HepG2 (cell line): Measurements from ENCODE around the gene FBXW5. TPM values are rescaled to one million over a fixed set of nuclear protein-coding genes. Genes with fewer than 3 reads are reported as not detected.

ENCODE experiments used
- CAMTA2 ChIP-seq: sonication (generic); formaldehyde crosslinking; IDR thresholded peaks from 2 replicates; pipeline ENCODE4 v1.4.0; 2020; ENCODE audit warnings: mild to moderate bottlenecking, missing genetic modification reagents, borderline replicate concordance
- CBX5 ChIP-seq: sonication (generic); formaldehyde crosslinking; IDR thresholded peaks from 2 replicates; pipeline ENCODE4 v1.4.0; 2020; ENCODE audit warnings: missing genetic modification reagents, borderline replicate concordance
- HNRNPL ChIP-seq: fragments of 200-400 bp; formaldehyde crosslinking; IDR thresholded peaks from 2 replicates; pipeline ENCODE4 v1.6.1; 2017; ENCODE audit warnings: mild to moderate bottlenecking, low read depth, low read length
- MEIS1 ChIP-seq: sonication (generic); formaldehyde crosslinking; IDR thresholded peaks from 2 replicates; pipeline ENCODE4 v1.9.0; 2021; ENCODE audit warnings: mild to moderate bottlenecking, missing genetic modification reagents, moderate library complexity, borderline replicate concordance
- SCMH1 ChIP-seq: sonication (generic); formaldehyde crosslinking; IDR thresholded peaks from 2 replicates; pipeline ENCODE4 v1.9.0; 2021; ENCODE audit warnings: missing genetic modification reagents, mild to moderate bottlenecking, borderline replicate concordance
- ZNF343 ChIP-seq: sonication (generic); formaldehyde crosslinking; IDR thresholded peaks from 2 replicates; pipeline ENCODE4 v1.4.0; 2020; ENCODE audit warnings: mild to moderate bottlenecking, missing genetic modification reagents
- ZNF547 ChIP-seq: sonication (generic); formaldehyde crosslinking; IDR thresholded peaks from 2 replicates; pipeline ENCODE4 v1.5.1; 2020; ENCODE audit warnings: mild to moderate bottlenecking, missing genetic modification reagents
- ZNF75D ChIP-seq: sonication (generic); formaldehyde crosslinking; IDR thresholded peaks from 2 replicates; pipeline ENCODE4 v1.8.1; 2023; ENCODE audit warnings: missing genetic modification reagents, mild to moderate bottlenecking, borderline replicate concordance
- ZSCAN21 ChIP-seq: sonication (generic); formaldehyde crosslinking; IDR thresholded peaks from 2 replicates; pipeline ENCODE4 v1.8.0; 2022; ENCODE audit warnings: mild to moderate bottlenecking, missing genetic modification reagents, moderate library complexity, borderline replicate concordance
- polyA plus RNA-seq, 8 experiments: library from polyadenylated mRNA; depleted of rRNA in 3 of 8; stranded (reverse) in 7 of 8; unstranded in 1 of 8; fragments of >200 nt; fragmentation: Illumina TruSeq in 4 of 8; extraction: Trizol in 4 of 8; gene quantifications; 2 replicates each; pipeline versions ENCODE4 v1.2.1 to v1.2.3, GENCODE V29; 2011 to 2016; ENCODE audit warnings: low read depth in 4 of 8, missing spikeins in 1 of 8, mixed read lengths in 1 of 8; ENCODE audit not compliant: insufficient read depth in 1 of 8
- total RNA-seq, 5 experiments: library from RNA; depleted of rRNA; stranded (reverse); fragments of >200 nt; fragmentation: Illumina TruSeq; extraction: Trizol; gene quantifications; 2 replicates each; pipeline ENCODE4 v1.2.3, GENCODE V29; 2016; ENCODE audit warnings: low read depth in 1 of 5
- TF ChIP-seq, protein P1 (sequence below): sonication (generic); formaldehyde crosslinking; IDR thresholded peaks from 2 replicates; pipeline ENCODE4 v1.9.0; 2021; ENCODE audit warnings: mild to moderate bottlenecking, missing genetic modification reagents
- TF ChIP-seq, protein P2 (sequence below): sonication (generic); formaldehyde crosslinking; IDR thresholded peaks from 2 replicates; pipeline ENCODE4 v1.4.0; 2020; ENCODE audit warnings: missing genetic modification reagents, low read depth, mild to moderate bottlenecking, borderline replicate concordance
- TF ChIP-seq, protein P3 (sequence below): sonication (generic); formaldehyde crosslinking; IDR thresholded peaks from 2 replicates; pipeline ENCODE4 v1.4.0; 2020; ENCODE audit warnings: missing genetic modification reagents
- TF ChIP-seq, protein P4 (sequence below): sonication (generic); formaldehyde crosslinking; IDR thresholded peaks from 2 replicates; pipeline ENCODE4 v1.5.0; 2020; ENCODE audit warnings: missing genetic modification reagents, mild to moderate bottlenecking, borderline replicate concordance
- TF ChIP-seq, protein P5 (sequence below): sonication (generic); formaldehyde crosslinking; IDR thresholded peaks from 2 replicates; pipeline ENCODE4 v1.5.0; 2020; ENCODE audit warnings: missing genetic modification reagents
- TF ChIP-seq, protein P6 (sequence below): sonication (generic); formaldehyde crosslinking; IDR thresholded peaks from 2 replicates; pipeline ENCODE4 v1.5.0; 2020; ENCODE audit warnings: missing genetic modification reagents

FBXW5 gene
- total and polyA plus RNA-seq, 2 of the 13 experiments (the other 11 are each of a cell fraction or from before 2014, with no cell fraction given): 52.0 to 60.4 TPM

DNA sequence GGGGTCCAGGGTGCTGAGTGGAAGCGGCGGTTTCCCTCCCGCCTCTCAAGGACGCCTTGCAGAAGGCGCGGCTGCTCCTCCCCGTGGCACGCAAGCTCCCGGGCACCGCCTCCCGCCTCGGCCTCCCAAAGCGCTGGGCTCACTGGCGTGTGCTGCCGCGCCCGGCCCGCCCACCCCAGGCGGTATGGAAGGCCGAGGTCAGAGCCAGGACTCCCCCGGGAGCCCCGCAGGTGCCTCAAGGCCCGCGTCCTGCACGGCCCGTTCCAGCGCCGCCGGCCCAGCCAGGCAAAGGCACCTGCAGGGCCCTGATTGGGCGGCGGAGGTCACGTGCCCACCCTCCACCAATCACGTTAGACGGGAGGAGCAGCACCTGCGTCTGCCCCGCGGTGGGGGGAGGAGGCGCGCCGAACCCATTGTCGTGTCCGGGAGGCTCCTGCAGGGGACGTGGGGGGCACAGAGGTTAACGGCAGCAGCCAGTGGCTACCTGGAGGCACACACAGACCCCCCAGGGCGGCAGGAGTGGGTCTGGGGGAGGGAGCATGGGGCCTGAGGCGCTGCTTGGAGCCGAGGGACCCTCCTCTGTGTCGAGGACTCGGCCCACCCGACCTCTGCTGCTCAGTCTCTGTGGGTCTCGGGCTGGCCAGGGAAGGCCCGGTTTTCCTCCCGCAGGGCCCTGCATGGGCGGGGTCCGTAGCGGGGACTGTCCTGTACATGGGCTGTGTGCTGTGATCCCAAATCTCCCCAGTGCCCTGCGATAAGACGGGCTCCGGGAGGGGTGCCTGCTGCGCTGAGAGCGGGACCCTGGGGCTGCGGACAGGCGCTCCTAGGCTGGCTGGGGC, 5.5 kb upstream of the FBXW5 start (continued):
- TF ChIP-seq, protein P1, sequence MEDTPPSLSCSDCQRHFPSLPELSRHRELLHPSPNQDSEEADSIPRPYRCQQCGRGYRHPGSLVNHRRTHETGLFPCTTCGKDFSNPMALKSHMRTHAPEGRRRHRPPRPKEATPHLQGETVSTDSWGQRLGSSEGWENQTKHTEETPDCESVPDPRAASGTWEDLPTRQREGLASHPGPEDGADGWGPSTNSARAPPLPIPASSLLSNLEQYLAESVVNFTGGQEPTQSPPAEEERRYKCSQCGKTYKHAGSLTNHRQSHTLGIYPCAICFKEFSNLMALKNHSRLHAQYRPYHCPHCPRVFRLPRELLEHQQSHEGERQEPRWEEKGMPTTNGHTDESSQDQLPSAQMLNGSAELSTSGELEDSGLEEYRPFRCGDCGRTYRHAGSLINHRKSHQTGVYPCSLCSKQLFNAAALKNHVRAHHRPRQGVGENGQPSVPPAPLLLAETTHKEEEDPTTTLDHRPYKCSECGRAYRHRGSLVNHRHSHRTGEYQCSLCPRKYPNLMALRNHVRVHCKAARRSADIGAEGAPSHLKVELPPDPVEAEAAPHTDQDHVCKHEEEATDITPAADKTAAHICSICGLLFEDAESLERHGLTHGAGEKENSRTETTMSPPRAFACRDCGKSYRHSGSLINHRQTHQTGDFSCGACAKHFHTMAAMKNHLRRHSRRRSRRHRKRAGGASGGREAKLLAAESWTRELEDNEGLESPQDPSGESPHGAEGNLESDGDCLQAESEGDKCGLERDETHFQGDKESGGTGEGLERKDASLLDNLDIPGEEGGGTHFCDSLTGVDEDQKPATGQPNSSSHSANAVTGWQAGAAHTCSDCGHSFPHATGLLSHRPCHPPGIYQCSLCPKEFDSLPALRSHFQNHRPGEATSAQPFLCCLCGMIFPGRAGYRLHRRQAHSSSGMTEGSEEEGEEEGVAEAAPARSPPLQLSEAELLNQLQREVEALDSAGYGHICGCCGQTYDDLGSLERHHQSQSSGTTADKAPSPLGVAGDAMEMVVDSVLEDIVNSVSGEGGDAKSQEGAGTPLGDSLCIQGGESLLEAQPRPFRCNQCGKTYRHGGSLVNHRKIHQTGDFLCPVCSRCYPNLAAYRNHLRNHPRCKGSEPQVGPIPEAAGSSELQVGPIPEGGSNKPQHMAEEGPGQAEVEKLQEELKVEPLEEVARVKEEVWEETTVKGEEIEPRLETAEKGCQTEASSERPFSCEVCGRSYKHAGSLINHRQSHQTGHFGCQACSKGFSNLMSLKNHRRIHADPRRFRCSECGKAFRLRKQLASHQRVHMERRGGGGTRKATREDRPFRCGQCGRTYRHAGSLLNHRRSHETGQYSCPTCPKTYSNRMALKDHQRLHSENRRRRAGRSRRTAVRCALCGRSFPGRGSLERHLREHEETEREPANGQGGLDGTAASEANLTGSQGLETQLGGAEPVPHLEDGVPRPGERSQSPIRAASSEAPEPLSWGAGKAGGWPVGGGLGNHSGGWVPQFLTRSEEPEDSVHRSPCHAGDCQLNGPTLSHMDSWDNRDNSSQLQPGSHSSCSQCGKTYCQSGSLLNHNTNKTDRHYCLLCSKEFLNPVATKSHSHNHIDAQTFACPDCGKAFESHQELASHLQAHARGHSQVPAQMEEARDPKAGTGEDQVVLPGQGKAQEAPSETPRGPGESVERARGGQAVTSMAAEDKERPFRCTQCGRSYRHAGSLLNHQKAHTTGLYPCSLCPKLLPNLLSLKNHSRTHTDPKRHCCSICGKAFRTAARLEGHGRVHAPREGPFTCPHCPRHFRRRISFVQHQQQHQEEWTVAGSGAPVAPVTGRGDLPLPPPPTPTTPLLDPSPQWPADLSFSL: no peak
- TF ChIP-seq MEIS1 (0 out of 2 replicates have a peak, but pooled peaks have one; percentile 43), ZSCAN21 (peak; percentile 57; the same call in 1 of the 2 replicates), CAMTA2 (peak; percentile 87; the same call in 1 of the 2 replicates), ZNF343 (CRISPR knock-in tag) (no peak), SCMH1 (CRISPR knock-in tag) (no peak), HNRNPL (peak; percentile 64; the same call in 1 of the 2 replicates), CBX5 (CRISPR knock-in tag) (no peak), ZNF547 (CRISPR knock-in tag) (peak; percentile 73), ZNF75D (CRISPR knock-in tag) (no peak)
- TF ChIP-seq, protein P2, sequence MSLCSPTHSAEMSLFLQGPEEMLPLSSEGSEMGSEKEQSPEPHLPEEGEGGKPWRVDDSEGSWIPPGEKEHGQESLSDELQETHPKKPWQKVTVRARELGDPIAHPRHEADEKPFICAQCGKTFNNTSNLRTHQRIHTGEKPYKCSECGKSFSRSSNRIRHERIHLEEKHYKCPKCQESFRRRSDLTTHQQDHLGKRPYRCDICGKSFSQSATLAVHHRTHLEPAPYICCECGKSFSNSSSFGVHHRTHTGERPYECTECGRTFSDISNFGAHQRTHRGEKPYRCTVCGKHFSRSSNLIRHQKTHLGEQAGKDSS (CRISPR knock-in tag): no peak
- TF ChIP-seq, protein P3, sequence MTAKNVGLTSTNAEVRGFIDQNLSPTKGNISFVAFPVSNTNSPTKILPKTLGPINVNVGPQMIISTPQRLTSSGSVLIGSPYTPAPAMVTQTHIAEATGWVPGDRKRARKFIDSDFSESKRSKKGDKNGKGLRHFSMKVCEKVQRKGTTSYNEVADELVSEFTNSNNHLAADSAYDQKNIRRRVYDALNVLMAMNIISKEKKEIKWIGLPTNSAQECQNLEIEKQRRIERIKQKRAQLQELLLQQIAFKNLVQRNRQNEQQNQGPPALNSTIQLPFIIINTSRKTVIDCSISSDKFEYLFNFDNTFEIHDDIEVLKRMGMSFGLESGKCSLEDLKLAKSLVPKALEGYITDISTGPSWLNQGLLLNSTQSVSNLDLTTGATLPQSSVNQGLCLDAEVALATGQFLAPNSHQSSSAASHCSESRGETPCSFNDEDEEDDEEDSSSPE (CRISPR knock-in tag): no peak
- TF ChIP-seq, protein P4, sequence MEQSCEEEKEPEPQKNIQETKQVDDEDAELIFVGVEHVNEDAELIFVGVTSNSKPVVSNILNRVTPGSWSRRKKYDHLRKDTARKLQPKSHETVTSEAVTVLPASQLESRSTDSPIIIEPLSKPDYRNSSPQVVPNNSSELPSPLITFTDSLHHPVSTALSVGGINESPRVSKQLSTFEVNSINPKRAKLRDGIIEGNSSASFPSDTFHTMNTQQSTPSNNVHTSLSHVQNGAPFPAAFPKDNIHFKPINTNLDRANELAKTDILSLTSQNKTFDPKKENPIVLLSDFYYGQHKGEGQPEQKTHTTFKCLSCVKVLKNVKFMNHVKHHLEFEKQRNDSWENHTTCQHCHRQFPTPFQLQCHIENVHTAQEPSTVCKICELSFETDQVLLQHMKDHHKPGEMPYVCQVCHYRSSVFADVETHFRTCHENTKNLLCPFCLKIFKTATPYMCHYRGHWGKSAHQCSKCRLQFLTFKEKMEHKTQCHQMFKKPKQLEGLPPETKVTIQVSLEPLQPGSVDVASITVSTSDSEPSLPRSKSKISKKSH (CRISPR knock-in tag): peak; percentile 50; the same call in 1 of the 2 replicates
- TF ChIP-seq, protein P5, sequence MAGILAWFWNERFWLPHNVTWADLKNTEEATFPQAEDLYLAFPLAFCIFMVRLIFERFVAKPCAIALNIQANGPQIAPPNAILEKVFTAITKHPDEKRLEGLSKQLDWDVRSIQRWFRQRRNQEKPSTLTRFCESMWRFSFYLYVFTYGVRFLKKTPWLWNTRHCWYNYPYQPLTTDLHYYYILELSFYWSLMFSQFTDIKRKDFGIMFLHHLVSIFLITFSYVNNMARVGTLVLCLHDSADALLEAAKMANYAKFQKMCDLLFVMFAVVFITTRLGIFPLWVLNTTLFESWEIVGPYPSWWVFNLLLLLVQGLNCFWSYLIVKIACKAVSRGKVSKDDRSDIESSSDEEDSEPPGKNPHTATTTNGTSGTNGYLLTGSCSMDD (CRISPR knock-in tag): no peak
- TF ChIP-seq, protein P6, sequence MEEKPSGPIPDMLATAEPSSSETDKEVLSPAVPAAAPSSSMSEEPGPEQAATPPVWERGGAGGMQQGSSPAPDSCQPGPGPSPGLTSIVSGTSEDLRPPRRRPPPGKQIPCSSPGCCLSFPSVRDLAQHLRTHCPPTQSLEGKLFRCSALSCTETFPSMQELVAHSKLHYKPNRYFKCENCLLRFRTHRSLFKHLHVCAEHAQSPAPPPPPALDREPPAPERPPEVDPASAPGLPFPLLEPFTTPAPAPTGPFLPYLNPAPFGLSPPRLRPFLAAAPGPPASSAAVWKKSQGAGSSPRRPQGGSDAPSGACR (CRISPR knock-in tag): peak; percentile 67; the same call in 1 of the 2 replicates
